NCI-H1048 (cell line): ENCODE data around the gene OPN5.

Experiments used
- DNase-seq: peaks from one replicate; lab custom pipeline; 2025; lab: John Stamatoyannopoulos, UW

Gene OPN5

GRCh38 chr6:47862731-47863130 lies 80.9 kb downstream of the OPN5 start:
- DNase-seq, result no peak

GRCh38 chr6:47865206-47865605 lies 83.4 kb downstream of the OPN5 start:
- DNase-seq, result no peak

GRCh38 chr6:47875593-47875992 lies 93.8 kb downstream of the OPN5 start:
- DNase-seq, result no peak
